ENCODE measurements around the gene TLE5.
"Not testable (repeated sequence)": the region's sequence is repeated elsewhere in the genome, so short reads cannot be mapped to it uniquely, and the experiment has no call there.

Gene TLE5

GRCh38 chr19:3041761-3042620, 20.3 kb downstream of the TLE5 start:
- no peak for DNase-seq

DNA sequence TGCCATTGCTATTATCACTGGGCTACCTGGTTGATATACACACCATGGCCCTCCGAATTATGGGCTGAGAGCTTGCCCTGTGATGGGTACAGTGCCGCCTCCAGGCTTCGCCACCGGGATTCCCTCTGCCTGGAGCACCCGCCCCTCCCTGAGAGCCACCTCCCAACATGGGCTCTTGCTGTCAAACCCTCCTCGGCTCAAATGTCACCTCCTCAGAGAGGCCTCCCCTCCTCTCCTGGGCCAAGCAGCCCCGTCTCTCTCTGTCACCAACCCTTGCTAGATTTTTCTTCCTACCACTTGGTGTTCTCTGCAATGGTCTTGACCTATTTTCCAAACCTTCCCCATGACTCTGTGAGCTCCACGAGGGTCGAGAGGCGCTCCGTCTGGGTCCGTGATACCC, 21.0 kb downstream of the TLE5 start:
- DNase-seq = no peak

DNA sequence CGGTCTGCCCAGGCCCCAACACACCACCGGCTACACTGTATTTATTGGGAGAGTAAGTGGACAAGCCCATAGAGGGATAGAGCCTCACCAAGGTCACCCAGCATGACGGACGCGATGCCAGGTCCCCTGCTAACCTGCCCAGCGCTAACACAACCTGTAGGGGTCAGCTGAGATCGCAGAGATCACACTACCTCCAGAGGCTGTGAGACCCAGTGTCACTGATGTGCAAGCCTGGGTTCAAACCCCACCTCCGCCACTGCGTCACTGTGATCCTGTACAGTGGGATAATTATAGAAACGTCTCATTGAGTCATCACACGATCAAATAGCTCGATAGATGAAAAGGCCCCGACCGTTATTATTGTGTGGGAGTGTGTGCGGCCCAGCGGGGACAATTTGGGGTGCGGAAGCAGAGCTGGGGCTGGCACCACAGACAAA, 22.6 kb downstream of the TLE5 start:
- DNase-seq = no peak

- no peak for DNase-seq
These were observed 23.2 kb downstream of the TLE5 start for GRCh38 chr19:3039125-3039524.

- no peak for DNase-seq
These were observed 24.1 kb downstream of the TLE5 start for GRCh38 chr19:3038214-3038613.

- not testable (repeated sequence) for DNase-seq
These were observed 25.2 kb downstream of the TLE5 start for GRCh38 chr19:3036977-3037544.

DNA sequence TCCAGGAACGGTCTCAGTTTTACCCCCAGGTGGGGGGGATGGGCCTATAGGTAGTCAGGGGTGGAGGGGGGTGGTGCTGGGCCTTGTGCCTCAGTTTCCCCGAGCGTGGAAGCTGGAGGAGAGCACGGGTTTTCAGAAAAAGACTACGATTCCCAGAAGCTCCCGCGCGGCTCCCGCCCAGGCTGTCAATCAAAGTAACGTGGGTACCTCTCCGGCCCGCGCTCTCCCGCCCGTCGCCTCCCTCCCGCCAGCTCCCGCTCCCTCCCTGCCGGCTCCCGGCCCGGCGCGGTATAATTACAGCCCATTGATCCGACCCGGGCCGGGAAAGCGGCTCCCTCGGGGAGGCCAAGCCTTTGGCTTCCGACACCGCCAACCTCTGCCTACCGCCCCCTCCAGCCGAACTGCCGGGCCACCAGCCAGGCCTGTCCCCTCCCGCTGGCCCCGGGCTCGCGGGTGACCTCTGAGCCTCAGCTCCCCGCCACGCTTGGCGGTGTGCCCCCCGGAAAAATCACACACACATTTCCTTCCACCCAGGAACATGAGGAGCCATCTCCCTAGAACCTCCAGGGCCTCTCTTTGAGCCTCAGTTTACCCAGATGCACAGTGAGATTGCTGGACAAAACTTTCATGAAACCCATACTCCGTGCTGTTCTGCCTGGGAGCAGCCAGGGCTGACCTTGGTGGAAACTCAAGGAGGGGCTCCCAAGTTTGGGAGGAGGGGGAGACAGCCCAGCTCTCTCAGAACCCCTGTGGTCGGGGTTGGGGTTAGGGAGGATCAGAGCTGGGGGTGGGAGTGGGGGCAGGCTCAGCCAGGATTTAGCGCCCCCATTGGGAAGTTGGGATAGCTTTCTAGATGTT, 25.9 kb downstream of the TLE5 start:
- DNase-seq = peak; percentile 73

DNA sequence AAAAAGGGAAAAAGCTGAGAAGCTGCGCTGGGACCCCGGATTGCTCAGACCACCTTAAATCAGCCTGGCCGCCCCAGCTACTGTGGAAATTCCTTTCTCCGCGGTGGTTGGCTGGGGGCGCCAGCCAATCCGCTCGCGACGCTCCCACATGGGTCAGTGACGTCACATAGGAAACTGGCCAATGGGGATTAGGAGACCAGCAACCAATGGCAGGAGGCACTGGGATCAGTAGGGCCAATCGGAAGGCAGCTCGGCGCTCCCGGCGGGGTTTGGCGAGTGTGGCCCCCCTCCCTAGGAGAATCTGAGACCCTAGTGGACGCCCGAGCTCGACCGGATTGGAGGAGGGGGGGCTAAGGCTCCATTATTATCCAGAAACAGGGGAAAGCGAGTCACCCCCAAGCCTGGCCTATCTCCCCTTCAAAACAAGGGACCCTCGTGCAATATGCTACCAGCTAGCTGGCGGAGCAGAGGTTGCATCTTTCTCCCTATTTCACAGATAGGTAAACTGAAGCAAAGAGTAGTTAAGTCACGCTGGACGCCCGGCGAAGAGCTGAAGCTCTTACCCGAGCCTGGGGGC, 26.7 kb downstream of the TLE5 start:
- peak; percentile 94 for DNase-seq

DNA sequence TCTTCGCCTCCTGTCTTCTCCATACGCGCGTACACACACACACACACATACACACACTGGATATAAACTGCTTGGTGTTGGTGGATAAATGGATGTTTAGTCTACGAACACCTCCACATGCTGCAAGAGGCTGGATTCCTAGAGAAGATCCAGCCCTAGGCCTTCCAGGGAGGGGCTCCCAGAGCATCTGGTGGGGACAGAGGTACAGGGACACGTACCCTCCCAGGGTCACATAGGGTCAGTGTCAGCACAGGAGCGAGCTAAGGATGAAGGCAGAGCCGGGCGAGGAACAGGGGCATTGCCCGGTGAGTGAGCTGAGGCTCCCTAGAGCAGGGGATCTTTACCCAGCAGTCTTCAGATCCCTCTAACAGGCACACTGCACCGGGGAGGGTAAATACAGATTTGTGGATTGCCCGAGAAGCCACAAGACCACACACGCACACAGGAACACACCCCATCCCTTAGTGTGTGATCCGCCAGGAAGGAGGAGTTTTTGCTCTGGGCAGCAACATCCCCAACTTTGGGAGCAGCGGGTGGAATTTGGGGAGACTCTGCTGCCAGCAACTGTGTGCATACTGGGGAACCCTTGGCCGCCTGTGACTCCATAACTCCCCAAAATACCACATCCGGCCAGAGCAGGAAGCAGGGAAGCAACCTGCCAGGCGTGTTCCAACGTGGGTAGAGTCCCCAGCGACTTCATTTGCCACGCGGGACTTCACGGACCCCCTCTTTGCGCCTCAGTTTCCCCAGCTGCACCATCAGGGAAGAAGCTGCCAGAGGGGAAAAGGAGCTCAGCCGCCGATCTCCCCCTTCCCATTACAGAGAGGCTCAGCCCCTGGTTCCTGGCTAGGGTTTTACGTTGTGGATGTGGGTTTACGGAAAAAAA, 27.4 kb downstream of the TLE5 start:
- no peak for DNase-seq

DNA sequence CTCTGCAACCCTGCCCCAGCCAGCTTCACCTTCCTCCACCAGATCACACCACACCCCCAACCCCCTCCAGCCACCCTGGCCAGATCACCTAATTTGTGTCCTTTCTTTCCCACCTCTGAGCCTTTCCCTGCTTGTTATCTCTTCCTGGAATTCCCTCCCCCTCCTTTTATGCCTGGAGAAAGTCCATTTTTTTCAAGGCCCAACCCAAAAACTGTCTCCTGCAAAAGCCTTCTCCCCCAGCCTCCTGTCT, 28.0 kb downstream of the TLE5 start:
- no peak for DNase-seq

DNA sequence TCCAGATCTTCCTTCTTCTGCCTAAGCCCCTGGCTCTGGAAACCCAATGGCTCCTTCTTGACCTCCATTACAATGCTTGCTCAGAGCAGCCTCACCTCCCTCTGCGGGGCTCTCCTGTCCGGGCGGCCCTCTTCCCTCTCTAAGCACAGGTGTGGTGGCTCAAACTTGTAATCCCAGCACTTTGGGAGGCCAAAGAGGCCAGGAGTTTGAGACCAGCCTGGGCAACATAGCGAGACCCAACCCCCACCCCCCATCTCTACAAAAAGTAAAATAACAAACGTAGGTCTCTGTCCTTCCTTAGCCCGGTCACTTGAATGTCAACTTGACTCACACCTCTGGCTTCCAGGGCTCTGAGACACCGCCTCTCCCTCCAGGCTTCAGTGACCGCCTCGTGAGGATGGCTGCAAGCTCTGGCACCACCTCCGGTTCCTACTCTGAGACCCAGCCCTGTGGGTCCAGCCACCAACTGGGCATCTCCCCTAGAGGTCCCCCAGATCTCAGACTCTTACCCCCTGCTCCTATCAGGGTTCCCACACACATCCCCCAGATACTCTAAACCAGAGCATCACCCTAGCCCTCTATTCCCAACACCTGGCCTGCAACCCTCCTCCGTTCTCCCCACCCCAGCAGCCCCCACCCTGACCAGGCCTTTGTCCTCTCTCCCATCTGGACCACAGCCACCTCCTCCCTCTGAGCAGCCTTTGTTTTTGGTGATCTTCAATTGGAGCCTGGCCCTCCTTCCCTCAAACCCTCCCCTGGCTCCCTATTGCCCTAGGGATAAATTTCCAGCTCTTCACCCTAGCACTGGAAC, 28.5 kb downstream of the TLE5 start:
- no peak for DNase-seq

GRCh38 chr19:3031607-3031867, 30.8 kb downstream of the TLE5 start:
- DNase-seq = no peak

DNA sequence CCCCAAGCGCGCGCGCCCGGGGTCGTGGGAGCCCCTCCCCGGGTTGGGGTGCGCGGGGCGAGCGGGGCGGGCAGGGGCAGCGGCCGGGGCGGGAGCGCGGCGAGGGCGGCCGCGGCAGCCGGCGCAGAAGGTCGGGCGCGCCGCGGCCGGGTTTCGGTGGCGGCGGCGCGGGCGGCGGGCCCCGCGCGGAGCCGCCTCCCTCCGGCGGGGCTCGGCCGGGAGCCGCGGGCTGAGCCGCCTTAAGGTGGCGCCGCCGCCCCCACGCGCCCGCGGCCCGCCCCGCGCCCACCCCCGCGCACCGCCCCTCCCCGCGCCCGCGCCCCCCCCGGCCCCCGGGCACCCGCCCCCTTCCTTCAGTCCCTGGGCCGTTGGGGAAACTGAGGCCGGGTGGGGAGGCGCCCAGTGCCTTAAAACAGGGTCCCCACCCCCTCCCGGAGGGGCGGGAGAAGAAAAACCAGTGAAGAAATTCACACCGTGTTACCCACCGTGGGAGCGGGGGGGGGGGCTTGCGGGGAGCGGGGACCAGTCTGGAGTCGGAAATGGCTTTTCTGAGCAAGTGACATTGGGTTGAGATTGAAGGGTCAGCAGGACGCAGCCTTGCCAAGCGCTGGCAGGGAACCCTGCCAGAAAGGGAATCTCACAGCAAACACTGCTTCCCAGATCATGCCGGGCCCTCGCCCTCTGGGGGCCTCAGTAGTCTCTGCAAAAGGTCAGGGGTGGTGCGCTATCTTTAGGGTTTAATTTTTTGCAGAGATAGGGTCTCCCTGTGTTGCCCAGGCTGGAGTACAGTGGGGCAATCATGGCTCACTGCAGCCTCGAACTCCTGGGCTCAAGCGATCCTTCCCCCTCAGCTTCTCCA, 33.0 kb downstream of the TLE5 start, which contains the start of gene TLE2:
Gene TLE2 (minus strand): TSS at position 216 of the 859 bp plus-strand sequence. CDS start 376 bp downstream, outside the sequence.
- DNase-seq = no peak

DNA sequence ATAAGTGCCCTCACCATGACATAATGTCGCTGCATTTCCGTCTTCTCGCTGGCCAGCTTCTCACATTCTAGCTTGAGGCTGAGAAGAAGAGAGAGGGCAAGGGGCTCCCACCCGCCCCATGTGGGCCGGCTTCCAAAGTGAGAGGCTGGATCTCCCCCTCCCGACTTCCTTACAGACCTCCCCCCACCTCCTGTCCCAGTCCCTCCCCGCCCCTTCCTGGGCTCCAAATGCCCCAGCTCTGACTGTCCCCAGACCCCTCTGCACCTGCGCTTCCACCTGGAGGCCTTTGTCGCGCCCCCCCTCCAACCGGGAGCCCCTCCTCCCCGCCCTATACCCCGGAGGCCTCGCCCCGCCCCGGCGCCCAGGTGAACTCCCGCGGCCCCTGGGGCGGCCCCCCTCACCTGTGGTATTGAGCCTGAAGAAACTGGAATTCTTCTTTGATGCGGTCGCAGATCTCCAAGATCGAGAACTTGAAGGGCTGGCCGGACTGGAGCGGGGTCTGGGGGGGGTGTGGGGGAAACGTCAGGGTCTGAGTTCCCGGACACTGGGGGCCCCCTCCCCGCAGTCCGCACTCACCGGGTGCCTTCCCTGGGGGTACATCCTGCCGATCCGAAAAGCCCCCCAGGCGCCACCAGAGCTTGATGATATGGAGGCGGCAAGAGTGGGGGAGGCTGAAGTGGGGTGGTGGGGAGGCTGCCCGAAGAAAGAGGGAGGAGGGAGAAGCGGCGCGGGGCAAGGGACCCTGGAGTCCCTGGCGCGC, 33.8 kb downstream of the TLE5 start:
- DNase-seq = no peak

DNA sequence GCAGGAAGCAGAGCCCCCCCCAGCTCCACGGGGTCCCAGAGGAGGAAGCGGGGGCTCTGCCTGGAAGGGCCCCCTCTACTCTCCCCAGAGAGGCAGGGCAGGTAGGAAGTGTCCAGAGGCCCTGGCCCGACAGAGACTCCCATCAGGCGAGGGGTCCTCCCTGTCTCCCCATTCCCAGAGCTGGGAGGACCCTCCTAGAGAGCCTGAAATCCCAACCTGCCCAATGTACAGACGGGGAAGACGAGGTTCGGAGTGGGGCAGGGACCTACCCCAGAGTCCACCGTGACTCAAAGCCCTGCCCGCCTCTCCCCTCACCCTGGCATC, 34.4 kb downstream of the TLE5 start:
- DNase-seq = no peak

DNA sequence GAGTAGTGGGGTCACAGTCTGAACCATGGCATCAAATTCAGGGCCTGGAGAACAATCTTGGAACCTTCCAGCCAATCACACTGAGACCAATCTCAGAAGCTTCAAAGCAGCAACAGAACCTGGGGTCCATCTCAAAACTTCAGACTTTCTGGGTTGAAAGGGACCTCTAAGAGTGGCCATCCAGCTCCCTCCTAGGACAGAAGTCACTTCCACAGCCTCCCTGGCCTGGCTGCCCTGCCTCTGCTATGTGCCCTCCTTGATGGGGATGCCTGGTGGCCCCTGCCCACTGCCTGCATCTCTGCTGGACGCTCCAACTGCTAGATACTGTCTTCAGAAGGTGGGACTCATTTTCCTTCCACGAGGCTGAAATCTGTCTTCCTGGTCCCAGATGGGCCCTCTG, 35.0 kb downstream of the TLE5 start:
- no peak for DNase-seq

GRCh38 chr19:3026768-3027167, 35.5 kb downstream of the TLE5 start:
- no peak for DNase-seq

GRCh38 chr19:3025549-3025886, 36.8 kb downstream of the TLE5 start:
- no peak for DNase-seq

DNA sequence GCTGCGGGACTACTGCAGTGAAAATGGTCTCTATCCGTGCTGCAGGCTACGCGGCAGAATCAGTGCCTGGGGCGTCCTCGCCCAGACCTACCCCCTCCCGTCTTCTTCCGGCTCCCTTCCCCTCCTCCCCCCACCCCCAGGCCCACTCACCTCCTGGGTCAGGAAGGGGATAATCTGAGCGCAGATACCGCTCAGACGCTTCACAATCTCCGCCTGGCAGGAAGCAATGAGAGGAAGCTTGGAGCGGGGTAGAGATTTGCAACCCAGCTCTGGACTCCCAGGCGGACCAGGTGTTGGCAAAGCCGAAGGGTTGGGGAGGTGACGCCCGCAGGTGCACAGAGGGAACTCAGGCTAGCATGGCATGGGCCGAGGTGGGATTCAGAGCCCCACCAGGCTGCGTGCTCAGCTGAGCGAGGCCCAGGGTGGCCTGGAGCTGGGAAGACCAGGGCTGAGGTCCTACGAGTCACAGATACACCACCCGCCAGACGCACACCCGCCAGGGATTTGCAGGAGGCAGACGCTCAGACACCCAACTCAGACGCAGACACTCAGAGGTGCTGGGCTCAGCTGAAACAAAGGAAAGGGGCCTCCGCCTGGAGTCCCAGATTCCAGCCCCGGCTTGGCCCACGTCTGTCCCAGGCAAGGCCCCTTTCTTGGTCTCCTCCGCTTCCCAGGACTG, 37.3 kb downstream of the TLE5 start:
- no peak for DNase-seq

DNA sequence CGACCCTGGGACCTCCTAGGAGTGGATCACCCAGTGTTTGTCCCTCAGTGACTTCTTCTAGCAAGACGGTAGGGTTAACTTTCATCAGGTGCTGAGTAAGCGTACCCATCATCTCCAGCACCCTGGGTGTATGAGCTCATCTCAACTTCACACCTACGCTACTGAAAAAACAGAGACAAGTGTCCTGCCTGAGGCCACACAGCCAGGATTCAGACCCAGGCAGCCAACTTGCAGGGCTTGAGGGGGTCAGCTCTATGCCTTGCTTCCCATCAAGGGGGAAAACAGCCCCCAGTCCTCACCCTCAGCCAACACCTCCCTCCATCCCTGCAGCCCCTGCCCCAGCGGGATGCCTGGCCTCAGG, 37.8 kb downstream of the TLE5 start:
- DNase-seq = no peak

Measured in amniotic stem cell (primary cell).